Adrenal gland (tissue), 5 donors: ENCODE data around the gene HINT2.

ENCODE experiments used
- CTCF ChIP-seq, 6 experiments: fragments of 450-650 bp in 4 of 6; fragments of 200-600 bp in 2 of 6; sonication (generic) in 1 of 6; IDR thresholded peaks; 1 replicate in 5 of 6; 2 replicates in 1 of 6; pipeline versions ENCODE4 v1.5.1 to v1.8.0; 2016 to 2021; ENCODE audit warnings: antibody characterized with exemption in 6 of 6, mild to moderate bottlenecking in 2 of 6, moderate library complexity in 1 of 6
- POLR2A ChIP-seq, 2 donors: fragments of 450-650 bp; IDR thresholded peaks; one replicate each; pipeline ENCODE4 v1.6.1; 2017; ENCODE audit warnings: antibody characterized with exemption in 2 of 2, mild to moderate bottlenecking in 2 of 2, moderate library complexity in 1 of 2
- donor health status: DM: no; HTN: no; CAD: no.

- TF ChIP-seq CTCF (IDR thresholded peaks at IDR 0.05) (no peak), POLR2A (IDR thresholded peaks at IDR 0.05) (no peak)
Measured at GRCh38 chr9:35763803-35764202, 51.0 kb downstream of the HINT2 start.
